Measurements from ENCODE around the gene GLDC.
"Not testable (repeated sequence)": the region's sequence is repeated elsewhere in the genome, so short reads cannot be mapped to it uniquely, and the experiment has no call there.

The GLDC gene

DNA sequence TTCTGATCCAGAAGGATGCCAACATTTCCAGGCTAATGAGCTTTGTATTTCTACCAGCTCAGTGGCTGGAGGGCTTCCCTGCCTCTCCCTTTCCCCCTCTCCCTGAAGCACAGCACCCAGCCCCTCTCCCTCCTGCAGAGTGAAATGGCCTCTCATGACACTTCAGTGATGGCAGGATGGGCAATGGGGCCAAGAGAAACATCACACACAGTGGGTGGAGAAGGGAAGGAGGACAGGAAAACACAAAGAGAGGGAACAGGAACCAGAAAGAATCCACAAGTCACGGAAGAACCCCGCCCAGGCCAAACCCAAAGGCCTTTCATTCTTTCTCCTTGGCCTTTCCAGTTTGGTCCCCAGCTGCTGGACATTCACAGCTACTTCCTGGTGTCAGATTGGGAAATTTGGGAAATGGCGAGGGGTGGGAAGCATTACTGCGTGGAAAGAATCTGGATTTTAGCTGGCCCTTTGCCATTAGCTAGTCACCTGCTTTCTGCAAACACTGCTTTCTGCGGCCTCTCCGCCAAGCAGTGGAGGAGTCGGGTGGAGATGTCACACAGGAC, 82.6 kb downstream of the GLDC start:
- Histone ChIP-seq H3K36me3 (ENCODE audit: insufficient read depth, low read depth, low read length) (peaks cover 56% of the 10 kb centered on the region), H3K9ac (ENCODE audit: low read depth, low read length) (no peak overlapping the region), H3K27ac (ENCODE audit: low read length) (no peak overlapping the region), H3K9me3 (ENCODE audit: insufficient read depth, low read depth, low read length) (no peaks in the 10 kb centered on the region), H3K4me1 (ENCODE audit: insufficient read depth, low read length) (peaks cover 4% of the 10 kb centered on the region), H3K27me3 (ENCODE audit: insufficient read depth, low read length) (no peaks in the 10 kb centered on the region), H3K4me3 (ENCODE audit: low read length) (no peak overlapping the region)

DNA sequence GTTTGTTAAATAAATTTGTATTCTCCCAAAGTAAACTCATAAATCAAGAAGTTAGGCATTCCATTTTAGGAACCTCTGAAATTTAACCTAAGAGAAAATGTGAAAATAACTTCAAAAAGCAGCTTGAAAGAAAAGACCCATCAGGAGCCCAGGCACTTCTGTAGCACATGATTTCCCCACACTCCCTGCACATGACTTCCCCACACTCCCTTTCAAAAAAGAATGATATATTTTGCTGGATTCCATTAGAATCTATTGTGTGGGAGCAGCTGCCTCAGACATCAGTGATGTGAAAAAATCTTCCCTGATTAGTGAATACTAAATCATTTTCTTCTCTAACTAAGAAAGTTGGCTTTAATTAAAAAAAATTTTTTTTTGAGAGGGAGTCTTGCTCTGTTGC, 83.3 kb downstream of the GLDC start:
- H3K27ac ChIP-seq (ENCODE audit: low read length): no peak overlapping the region
- H3K4me3 ChIP-seq (ENCODE audit: low read length): no peak overlapping the region
- H3K9me3 ChIP-seq (ENCODE audit: insufficient read depth, low read depth, low read length): no peaks in the 10 kb centered on the region
- H3K36me3 ChIP-seq (ENCODE audit: insufficient read depth, low read depth, low read length): peaks cover 58% of the 10 kb centered on the region
- H3K27me3 ChIP-seq (ENCODE audit: insufficient read depth, low read length): no peaks in the 10 kb centered on the region
- no peak overlapping the region for H3K9ac ChIP-seq (ENCODE audit: low read depth, low read length)
- peaks cover 8% of the 10 kb centered on the region for H3K4me1 ChIP-seq (ENCODE audit: insufficient read depth, low read length)

DNA sequence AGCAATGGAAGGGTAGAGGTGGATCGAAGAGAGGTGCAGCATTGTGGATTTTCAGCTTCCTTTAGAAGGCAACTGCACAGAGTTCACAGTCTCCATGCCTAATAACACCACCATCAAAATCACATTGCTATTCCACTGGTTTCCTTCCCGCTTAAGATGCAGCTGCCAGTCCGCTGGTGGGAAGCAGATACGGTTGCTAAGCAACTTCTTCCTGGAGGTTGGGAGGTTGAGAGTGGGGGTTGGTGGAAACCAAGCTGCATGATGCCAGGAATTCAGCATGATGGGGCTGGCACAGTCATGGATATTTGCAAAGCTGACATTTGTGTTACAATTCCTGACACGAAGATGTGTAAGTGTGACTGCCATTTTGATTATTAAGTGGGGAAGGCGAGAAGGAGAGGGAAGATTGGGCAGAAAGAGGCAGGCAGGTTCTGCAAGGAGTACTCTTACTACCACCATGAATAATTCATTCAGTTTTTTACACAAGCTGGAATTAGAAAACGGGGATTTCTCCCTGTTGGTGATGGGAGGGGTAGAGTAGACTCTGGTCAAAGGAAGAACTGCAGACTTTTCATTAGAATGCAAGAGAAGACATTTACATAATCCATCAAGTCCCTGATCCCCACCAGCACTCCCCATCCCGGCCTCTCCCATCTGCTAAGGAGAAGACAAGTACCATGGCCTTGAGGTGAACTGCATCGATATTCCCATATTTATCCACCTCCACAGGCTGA, 87.5 kb downstream of the GLDC start:
- peak overlapping the region; percentile 23; the same call in 1 of the 2 replicates for H3K4me3 ChIP-seq (ENCODE audit: low read length)
- peak overlapping the region; percentile 8 for H3K27ac ChIP-seq (ENCODE audit: low read length)
- no peaks in the 10 kb centered on the region for H3K27me3 ChIP-seq (ENCODE audit: insufficient read depth, low read length)
- no peaks in the 10 kb centered on the region for H3K9me3 ChIP-seq (ENCODE audit: insufficient read depth, low read depth, low read length)
- H3K9ac ChIP-seq (ENCODE audit: low read depth, low read length): no peak overlapping the region
- peaks cover 65% of the 10 kb centered on the region for H3K36me3 ChIP-seq (ENCODE audit: insufficient read depth, low read depth, low read length)
- peaks cover 8% of the 10 kb centered on the region for H3K4me1 ChIP-seq (ENCODE audit: insufficient read depth, low read length)

DNA sequence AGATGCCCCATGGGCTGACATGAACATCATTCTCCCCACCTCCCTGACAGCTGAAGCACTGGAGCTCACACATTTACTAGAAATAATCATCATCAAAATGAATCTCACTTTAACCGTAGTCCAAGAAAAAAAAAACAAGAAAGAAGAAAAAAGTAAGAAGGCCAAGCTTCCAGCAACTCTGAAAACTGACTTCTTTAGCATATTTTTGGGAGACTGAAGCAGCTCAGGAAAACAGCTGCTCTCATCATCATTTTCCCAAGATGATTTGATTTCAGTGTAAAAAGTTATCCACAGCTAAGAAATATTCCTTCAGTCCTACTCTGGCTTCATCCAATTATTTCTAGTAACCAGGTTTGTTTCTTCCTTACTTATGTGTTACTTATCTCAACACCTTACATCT, 91.7 kb downstream of the GLDC start:
- no peak overlapping the region for H3K9ac ChIP-seq (ENCODE audit: low read depth, low read length)
- H3K9me3 ChIP-seq (ENCODE audit: insufficient read depth, low read depth, low read length): no peaks in the 10 kb centered on the region
- no peak overlapping the region for H3K4me3 ChIP-seq (ENCODE audit: low read length)
- no peaks in the 10 kb centered on the region for H3K27me3 ChIP-seq (ENCODE audit: insufficient read depth, low read length)
- no peak overlapping the region for H3K27ac ChIP-seq (ENCODE audit: low read length)
- H3K4me1 ChIP-seq (ENCODE audit: insufficient read depth, low read length): peaks cover 8% of the 10 kb centered on the region
- H3K36me3 ChIP-seq (ENCODE audit: insufficient read depth, low read depth, low read length): peaks cover 88% of the 10 kb centered on the region

DNA sequence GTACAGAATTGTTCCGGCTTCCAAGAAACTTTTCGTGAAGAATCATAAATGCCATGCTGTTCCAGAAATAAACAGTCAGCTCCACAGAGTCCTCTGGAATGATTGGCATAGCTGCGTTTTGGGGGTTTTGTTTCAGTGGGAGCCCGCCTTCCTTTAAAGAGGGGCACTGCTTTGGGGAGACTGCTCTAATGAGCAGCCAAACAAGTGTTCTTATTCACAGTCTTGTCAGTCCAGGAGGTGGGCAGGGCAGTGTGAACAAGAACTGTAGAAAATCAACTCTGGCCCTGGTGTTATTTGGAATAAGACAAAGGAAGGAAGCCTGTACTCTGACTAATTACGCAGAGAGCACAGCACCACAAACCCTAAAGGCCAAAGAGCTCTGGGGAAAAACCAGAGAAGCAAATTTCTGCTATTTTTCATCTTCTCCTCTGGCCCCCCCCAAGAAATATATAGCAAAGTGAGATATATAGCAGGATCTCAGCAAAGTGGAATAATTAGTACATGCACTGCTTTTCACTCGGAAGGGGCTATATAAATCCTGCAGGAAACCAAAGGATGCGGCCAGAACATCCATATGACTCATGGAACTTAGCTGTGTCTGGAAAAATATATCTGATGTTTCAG, 92.9 kb downstream of the GLDC start:
- no peak overlapping the region for H3K4me3 ChIP-seq (ENCODE audit: low read length)
- no peak overlapping the region for H3K27ac ChIP-seq (ENCODE audit: low read length)
- H3K27me3 ChIP-seq (ENCODE audit: insufficient read depth, low read length): no peaks in the 10 kb centered on the region
- peaks cover 86% of the 10 kb centered on the region for H3K36me3 ChIP-seq (ENCODE audit: insufficient read depth, low read depth, low read length)
- no peaks in the 10 kb centered on the region for H3K9me3 ChIP-seq (ENCODE audit: insufficient read depth, low read depth, low read length)
- H3K4me1 ChIP-seq (ENCODE audit: insufficient read depth, low read length): peaks cover under 1% of the 10 kb centered on the region; the same call in 1 of the 2 replicates
- H3K9ac ChIP-seq (ENCODE audit: low read depth, low read length): no peak overlapping the region

DNA sequence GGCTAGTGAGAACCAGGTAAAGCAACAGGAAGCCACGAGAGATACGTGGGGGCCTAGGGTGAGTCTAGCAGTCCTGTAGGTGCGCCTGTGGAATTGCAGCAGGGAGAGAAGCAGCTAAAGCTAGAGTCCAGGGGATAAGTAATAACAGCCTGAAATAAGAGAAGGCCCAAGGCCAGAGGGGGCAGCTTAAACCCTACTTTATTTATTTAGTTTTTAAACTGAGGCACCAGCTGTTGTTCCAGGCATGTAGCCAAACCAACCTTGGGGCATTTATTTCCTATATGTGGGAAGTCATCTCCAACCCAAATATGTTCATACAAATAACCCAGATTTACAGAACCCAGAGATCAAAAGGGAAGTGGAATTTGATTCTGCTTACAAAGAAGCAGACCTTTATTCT, 93.5 kb downstream of the GLDC start:
- no peaks in the 10 kb centered on the region for H3K9me3 ChIP-seq (ENCODE audit: insufficient read depth, low read depth, low read length)
- H3K36me3 ChIP-seq (ENCODE audit: insufficient read depth, low read depth, low read length): peaks cover 87% of the 10 kb centered on the region
- H3K27ac ChIP-seq (ENCODE audit: low read length): no peak overlapping the region
- no peaks in the 10 kb centered on the region for H3K27me3 ChIP-seq (ENCODE audit: insufficient read depth, low read length)
- H3K4me3 ChIP-seq (ENCODE audit: low read length): no peak overlapping the region
- H3K4me1 ChIP-seq (ENCODE audit: insufficient read depth, low read length): no peaks in the 10 kb centered on the region
- H3K9ac ChIP-seq (ENCODE audit: low read depth, low read length): no peak overlapping the region

DNA sequence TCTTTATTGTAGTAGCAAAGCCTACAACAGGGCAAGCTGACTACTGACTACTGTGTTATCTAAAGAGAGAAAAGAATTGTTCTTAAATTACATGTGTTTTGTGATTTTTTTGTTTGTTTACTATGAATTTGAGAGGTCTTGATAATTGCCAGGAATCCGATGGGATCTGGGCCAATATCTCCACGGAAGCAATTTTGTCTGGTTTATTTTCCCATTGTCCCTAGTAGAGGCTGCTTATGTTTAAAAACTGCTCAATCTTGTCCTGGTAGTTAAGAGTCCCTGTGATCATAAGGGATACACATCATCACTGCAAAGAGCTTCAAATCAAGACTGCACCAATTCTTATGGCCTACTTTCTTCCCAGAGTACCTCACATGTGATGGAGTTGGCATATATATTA, 94.4 kb downstream of the GLDC start:
- Histone ChIP-seq H3K36me3 (ENCODE audit: insufficient read depth, low read depth, low read length) (peaks cover 79% of the 10 kb centered on the region), H3K27me3 (ENCODE audit: insufficient read depth, low read length) (no peaks in the 10 kb centered on the region), H3K9me3 (ENCODE audit: insufficient read depth, low read depth, low read length) (no peaks in the 10 kb centered on the region), H3K9ac (ENCODE audit: low read depth, low read length) (no peak overlapping the region), H3K4me1 (ENCODE audit: insufficient read depth, low read length) (no peaks in the 10 kb centered on the region), H3K27ac (ENCODE audit: low read length) (no peak overlapping the region), H3K4me3 (ENCODE audit: low read length) (no peak overlapping the region)

DNA sequence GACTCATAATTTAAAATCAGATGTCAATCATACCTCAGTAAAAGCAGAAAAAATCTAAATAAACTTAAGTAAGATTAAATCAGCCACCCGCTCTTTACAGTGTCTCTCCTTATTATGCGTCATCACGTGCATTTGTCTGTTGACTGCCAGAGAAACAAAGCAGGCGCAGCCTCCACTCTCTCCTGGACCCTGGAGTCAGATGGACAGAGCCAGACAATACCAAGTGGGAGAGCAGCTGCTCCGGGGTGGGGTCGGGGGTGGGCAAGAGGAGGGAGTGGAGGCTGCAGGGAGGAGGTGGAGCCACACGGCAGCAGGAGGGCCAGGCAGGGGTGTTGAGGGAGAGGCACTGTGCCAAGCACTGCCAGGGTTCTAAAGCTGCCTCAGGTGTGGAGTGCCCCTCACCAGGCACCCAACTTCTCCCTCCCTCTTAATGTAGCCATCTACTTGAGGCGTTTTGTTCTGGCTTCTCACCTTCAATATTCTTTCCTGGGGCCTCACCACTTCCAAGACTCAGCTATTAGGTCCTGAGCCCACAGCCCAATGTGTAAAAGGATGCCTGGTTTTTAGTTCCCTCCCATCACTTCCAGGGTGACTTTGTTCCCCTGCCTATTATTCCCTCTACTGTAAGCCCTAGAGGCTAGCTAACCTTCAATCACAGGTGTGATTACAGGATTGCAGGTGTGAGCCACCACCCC, 96.3 kb downstream of the GLDC start:
- H3K27ac ChIP-seq (ENCODE audit: low read length): no peak overlapping the region
- H3K9ac ChIP-seq (ENCODE audit: low read depth, low read length): no peak overlapping the region
- no peak overlapping the region for H3K4me3 ChIP-seq (ENCODE audit: low read length)
- peaks cover 72% of the 10 kb centered on the region for H3K36me3 ChIP-seq (ENCODE audit: insufficient read depth, low read depth, low read length)
- H3K27me3 ChIP-seq (ENCODE audit: insufficient read depth, low read length): no peaks in the 10 kb centered on the region
- no peaks in the 10 kb centered on the region for H3K9me3 ChIP-seq (ENCODE audit: insufficient read depth, low read depth, low read length)
- H3K4me1 ChIP-seq (ENCODE audit: insufficient read depth, low read length): no peaks in the 10 kb centered on the region

DNA sequence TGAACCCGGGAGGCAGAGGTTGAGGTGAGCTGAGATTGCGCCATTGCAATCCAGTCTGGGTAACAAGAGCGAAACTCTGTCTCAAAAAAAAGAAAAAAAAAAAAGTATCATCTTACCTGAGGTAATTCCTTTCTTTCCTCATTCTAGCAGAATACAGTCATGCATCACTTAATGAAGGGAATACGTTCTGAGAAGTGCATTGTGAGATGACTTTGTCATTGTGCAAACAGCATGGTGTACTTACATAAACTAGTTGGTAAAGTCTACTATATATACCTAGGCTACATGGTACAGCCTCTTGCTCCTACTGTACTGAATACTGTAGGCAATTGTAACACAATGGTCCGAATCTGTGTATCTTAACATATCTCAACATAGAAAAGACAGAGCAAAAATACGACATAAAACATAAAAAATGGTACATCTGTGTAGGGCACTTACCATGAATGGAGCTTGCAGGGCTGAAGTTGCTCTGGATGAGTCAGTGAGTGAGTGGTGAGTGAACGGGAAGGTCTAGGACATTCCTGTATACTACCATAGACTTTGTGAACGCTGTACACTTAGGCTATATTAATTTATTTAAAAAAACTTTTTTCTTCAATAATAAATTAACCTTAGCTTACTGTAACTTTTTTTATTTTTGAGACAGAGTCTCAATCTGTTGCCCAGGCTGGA, 100.4 kb downstream of the GLDC start:
- Histone ChIP-seq H3K9me3 (ENCODE audit: insufficient read depth, low read depth, low read length) (no peaks in the 10 kb centered on the region), H3K27ac (ENCODE audit: low read length) (no peak overlapping the region), H3K27me3 (ENCODE audit: insufficient read depth, low read length) (no peaks in the 10 kb centered on the region), H3K9ac (ENCODE audit: low read depth, low read length) (no peak overlapping the region), H3K4me3 (ENCODE audit: low read length) (no peak overlapping the region), H3K4me1 (ENCODE audit: insufficient read depth, low read length) (no peaks in the 10 kb centered on the region), H3K36me3 (ENCODE audit: insufficient read depth, low read depth, low read length) (peaks cover 48% of the 10 kb centered on the region)

DNA sequence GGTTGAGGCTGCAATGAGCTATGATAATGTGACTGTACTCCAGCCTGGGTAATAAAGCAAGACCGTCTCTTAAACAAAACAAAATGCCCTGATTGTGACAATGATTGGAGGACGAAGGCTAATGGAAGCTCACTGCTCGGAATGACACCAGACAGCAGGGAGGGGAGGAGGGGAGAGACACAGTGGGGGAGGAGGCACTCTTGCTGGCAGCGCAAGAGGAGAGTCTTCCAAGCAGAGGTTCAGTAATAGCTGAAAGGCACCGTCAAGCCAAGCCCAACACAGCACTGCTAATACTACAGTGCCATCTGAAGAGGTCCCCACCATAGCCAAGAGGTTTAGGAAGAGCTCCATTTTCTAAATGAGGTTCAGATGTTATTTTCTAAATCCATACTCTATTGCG, 102.3 kb downstream of the GLDC start:
- Histone ChIP-seq H3K4me3 (ENCODE audit: low read length) (no peak overlapping the region), H3K9ac (ENCODE audit: low read depth, low read length) (no peak overlapping the region), H3K36me3 (ENCODE audit: insufficient read depth, low read depth, low read length) (peaks cover 45% of the 10 kb centered on the region), H3K9me3 (ENCODE audit: insufficient read depth, low read depth, low read length) (no peaks in the 10 kb centered on the region), H3K27ac (ENCODE audit: low read length) (no peak overlapping the region), H3K27me3 (ENCODE audit: insufficient read depth, low read length) (no peaks in the 10 kb centered on the region), H3K4me1 (ENCODE audit: insufficient read depth, low read length) (no peaks in the 10 kb centered on the region)

DNA sequence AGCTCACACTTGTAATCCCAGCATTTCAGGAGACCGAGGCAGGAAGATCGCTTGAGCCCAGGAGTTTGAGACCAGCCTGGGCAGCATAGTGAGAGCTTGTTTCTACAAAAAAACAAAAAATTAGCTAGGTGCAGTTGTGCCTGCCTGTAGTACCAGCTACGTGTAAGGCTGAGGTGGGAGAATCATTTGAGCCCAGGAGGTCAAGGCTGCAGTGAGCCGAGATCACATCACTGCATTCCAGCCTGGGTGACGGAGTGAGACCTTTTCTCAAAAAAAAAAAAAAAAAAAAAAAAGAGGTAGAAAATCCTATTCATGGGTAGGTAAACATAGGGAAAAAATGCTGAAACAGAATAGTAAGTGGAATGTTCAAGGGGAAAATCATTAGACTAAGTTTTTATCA, 102.9 kb downstream of the GLDC start:
- H3K27me3 ChIP-seq (ENCODE audit: insufficient read depth, low read length); H3K9me3 ChIP-seq (ENCODE audit: insufficient read depth, low read depth, low read length); H3K4me3 ChIP-seq (ENCODE audit: low read length); H3K4me1 ChIP-seq (ENCODE audit: insufficient read depth, low read length); H3K9ac ChIP-seq (ENCODE audit: low read depth, low read length); H3K27ac ChIP-seq (ENCODE audit: low read length): not testable (repeated sequence)
- peaks cover 45% of the 10 kb centered on the region for H3K36me3 ChIP-seq (ENCODE audit: insufficient read depth, low read depth, low read length)

Data from iPS-20b (cell line).